ENCODE data around the gene UAP1L1. TPM values are rescaled to one million over a fixed set of nuclear protein-coding genes. Genes with fewer than 3 reads are reported as not detected.

The UAP1L1 gene
- total RNA-seq, 1 experiment from 2014 or later, result 6.6 TPM

- H2BK12ac ChIP-seq (ENCODE audit: insufficient read length, low read depth, low read length), result no peak overlapping the region
Observed at GRCh38 chr9:137052293-137052692, 25.0 kb upstream of the UAP1L1 start.

More at GRCh38 chr9:137052293-137052692, 25.0 kb upstream of the UAP1L1 start:
- Histone ChIP-seq H3K14ac (ENCODE audit: insufficient read depth, low read length) (no peak overlapping the region), H4K20me1 (ENCODE audit: control insufficient read depth, insufficient read depth, insufficient read length) (no peaks in the 10 kb centered on the region), H3K79me1 (ENCODE audit: insufficient read depth, low read depth, low read length, poor library complexity, severe bottlenecking) (no peaks in the 10 kb centered on the region), H2BK5ac (ENCODE audit: insufficient read length, low read length) (no peak overlapping the region), H3K4me1 (ENCODE audit: insufficient read depth, low read length) (no peaks in the 10 kb centered on the region), H2BK120ac (ENCODE audit: low read depth, low read length, poor library complexity, severe bottlenecking) (no peak overlapping the region), H3K4me2 (ENCODE audit: insufficient read depth, insufficient read length, low read length) (no peak overlapping the region), H2BK15ac (ENCODE audit: low read depth, low read length) (no peak overlapping the region), H3K18ac (ENCODE audit: insufficient read length, low read depth, low read length) (no peak overlapping the region), H3K27ac (ENCODE audit: insufficient read length, low read depth, low read length) (no peak overlapping the region), H3K23me2 (ENCODE audit: insufficient read length, low read depth, low read length, poor library complexity, severe bottlenecking) (peaks cover 6% of the 10 kb centered on the region), H3K27me3 (ENCODE audit: insufficient read depth, low read length) (peaks cover 7% of the 10 kb centered on the region; the same call in 1 of the 2 replicates), H2AFZ (ENCODE audit: low read length) (no peak overlapping the region), H3K23ac (ENCODE audit: insufficient read length, low read depth, low read length) (no peak overlapping the region), H4K91ac (ENCODE audit: insufficient read length, low read depth, low read length) (no peak overlapping the region), H3K9ac (ENCODE audit: extremely low read depth, insufficient read length, low read length) (no peak overlapping the region), H3K9me3 (ENCODE audit: control insufficient read depth, low read depth, low read length) (no peaks in the 10 kb centered on the region), H3K4ac (ENCODE audit: low read depth, low read length) (no peak overlapping the region), H2AK5ac (ENCODE audit: insufficient read length, low read length) (no peak overlapping the region), H4K8ac (replicated peaks; ENCODE audit: insufficient read length, low read depth, low read length) (no peak overlapping the region), H3T11ph (ENCODE audit: low read length) (no peak overlapping the region), H3K79me2 (ENCODE audit: insufficient read depth, low read length) (no peaks in the 10 kb centered on the region), H4K5ac (ENCODE audit: insufficient read length, low read depth, low read length) (no peak overlapping the region), H2BK20ac (ENCODE audit: low read depth, low read length, poor library complexity, severe bottlenecking) (no peak overlapping the region), H3K56ac (ENCODE audit: insufficient read length, low read depth, low read length) (no peak overlapping the region)
- Mint-ChIP-seq H3K4me3 (peak overlapping the region in 1 of 2 experiments; percentile 38; a peak in 1 of 5 replicates), H3K4me1 (peaks cover 2 to 11% of the 10 kb centered on the region in 2 experiments), H3K9me3 (no peaks in the 10 kb centered on the region), H3K36me3 (ENCODE audit: insufficient read depth in 1 of 3, low read depth in 3 of 3) (no peaks in the 10 kb centered on the region), H3K27me3 (ENCODE audit: low read depth) (peaks cover 77% of the 10 kb centered on the region), H3K27ac (no peak overlapping the region)
- no peak for TF ChIP-seq CTCF (conservative IDR thresholded peaks at IDR 0.05)
- no CpG with 5 or more reads among the region's 8 CpGs for WGBS (ENCODE audit: extremely low coverage, insufficient read length, low lambda C conversion rate)
- no peak for DNase-seq

Data from H9 (cell line).